HG02981 (cell line): Measurements from ENCODE around the gene ARL8A.
A peak's percentile ranks its signal among the peaks of the same experiment; 100 is the strongest.
"Not testable (repeated sequence)": the region's sequence is repeated elsewhere in the genome, so short reads cannot be mapped to it uniquely, and the experiment has no call there.

Source experiments
- ATAC-seq: cut with Tn5 transposase; IDR thresholded peaks from one replicate; pipeline ENCODE4 v1.9.1; 2021; ENCODE audit warnings: mild to moderate bottlenecking, moderate library complexity; ENCODE audit not compliant: unreplicated experiment

The ARL8A gene

DNA sequence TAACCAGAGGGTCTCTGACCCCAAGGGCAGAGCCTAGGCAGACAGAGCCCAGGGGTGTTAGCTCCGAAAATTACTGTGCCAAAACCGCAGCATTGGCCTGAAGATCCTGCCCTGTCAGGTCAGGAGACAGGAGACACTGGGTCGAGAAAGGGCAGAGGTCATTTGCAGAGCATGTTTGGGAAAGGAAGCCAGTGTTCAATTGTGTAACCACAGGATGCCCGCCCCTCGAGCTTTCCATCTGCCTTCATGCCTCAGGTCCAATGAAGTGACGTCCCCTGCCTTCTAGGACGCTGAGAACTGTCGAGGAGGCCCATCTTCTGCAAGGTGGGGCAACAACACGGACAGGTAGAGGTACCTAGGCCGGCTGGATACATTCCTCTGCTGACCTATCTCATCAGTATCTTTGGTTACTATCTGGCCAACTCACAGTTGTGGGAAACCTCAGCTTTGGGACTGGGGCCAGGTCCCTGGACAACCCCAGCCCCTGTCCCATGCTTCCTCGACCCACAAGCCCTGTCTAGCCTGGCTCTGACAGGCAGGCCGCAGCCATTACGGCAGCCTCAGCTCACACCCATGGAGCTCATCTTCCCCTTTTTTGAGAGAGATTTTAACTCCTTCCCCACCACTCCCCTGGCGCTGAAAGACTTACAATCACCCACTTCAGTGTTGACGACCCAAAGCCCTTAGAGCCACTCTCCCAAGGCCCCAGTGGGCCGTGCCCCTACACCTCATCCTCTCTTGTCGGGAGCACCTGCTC is 1.3 kb downstream of the ARL8A start:
- ATAC-seq, result peak; percentile 28

DNA sequence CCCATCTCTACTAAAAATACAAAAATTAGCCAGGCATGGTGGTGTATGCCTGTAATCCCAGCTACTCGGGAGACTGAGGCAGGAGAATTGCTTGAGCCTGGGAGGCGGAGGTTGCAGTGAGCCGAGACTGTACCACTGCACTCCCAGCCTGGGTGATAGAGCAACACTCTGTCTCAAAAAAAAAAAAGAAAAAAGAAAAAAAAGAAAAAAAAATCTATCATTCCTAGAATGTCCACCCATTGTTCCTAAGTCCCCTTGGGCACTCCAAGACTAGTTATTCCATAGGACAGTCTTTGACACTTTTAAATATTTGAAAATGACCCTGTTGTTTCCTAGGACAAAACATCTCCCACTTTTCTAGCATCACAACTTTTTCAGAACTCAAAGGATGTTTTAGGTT is 3.1 kb downstream of the ARL8A start:
- ATAC-seq, result not testable (repeated sequence)

DNA sequence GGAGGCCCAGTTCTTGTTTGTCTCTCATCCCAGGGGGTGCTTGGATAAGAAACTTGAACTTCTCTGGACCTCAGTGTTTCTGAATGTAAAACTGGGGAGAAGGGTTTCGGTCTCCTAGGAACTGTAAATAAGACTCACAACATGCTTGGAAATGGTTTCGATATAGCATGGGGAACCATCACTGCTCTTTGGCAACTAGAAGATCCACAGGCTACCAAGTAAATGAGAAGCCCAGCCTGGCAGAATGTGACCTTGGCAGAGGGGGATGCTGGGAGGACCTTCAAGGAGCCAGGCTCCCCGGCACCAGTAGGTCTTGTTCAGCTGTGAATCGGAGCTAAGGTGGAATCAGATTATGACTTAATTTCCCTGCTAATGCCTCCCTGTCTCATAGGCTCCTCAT is 3.7 kb downstream of the ARL8A start:
- ATAC-seq, result no peak

DNA sequence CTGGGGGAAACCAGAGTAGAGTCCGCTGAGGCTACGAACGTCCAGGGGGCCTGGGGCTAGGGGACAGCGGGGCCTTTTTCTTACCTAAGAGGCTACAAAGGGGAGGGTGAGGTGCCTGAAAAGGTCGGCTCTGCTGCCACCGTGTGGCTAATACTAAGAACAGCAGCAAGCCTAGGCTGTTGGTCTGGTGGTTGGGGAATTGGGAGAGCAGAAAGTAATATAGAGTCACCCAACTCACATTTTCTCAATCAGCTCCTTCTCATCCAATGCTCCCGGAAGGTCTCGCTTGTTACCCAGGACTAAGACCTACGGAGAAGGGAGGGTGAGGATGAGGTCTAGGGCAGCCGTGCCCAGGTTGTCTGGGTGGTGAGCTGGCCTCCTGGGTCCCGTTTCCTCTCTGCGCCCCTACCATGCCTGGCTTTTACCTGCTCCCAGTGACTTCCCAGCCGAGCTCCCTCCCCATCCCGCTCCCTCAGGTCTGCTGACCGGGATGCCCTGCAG is 9.3 kb downstream of the ARL8A start:
- ATAC-seq, result peak; percentile 65

DNA sequence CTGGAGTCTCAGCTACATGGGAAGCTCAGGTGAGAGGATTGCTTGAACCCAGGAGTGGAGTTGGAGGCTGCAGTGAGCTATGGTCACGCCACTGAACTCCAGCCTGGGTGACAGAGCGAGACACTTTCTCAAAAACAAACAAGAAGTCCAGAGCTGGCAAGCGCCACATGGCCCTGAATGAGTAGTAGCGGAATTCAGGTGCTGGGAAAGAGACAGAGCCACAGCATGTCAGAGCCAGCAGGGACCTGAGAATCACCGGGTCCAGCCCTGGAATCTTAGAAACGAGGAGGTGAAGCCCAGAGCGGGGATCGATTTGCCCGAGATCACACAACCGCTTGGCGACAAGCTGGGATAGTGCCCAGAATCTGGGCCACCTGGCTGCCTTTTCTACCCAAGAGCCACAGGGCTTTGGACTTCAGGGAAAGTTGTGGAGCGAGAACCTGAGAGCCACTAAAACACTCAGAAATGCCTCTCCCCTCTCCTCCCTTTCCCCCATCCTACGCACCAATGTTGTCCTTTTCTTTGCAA is 9.8 kb downstream of the ARL8A start:
- no peak for ATAC-seq

DNA sequence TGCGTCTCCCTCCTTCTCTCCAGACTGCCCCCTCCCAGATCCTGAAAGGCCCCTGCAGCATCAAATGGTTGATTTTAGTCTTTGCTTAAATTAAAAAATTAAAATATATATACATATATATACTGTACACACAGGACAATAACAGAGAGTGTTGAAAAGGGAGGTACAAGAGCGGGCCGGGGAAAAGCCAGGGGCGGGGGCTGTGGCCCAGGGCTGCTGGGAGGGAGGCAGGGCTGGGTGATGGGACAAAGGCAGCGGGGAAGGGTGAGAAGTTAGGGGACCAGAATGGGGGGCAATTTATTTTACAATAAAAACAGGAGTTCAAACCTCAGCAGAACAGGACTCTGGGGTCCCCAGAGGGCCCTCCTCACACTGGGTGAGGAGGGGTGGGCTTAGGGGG is 10.5 kb downstream of the ARL8A start:
- ATAC-seq, result no peak

DNA sequence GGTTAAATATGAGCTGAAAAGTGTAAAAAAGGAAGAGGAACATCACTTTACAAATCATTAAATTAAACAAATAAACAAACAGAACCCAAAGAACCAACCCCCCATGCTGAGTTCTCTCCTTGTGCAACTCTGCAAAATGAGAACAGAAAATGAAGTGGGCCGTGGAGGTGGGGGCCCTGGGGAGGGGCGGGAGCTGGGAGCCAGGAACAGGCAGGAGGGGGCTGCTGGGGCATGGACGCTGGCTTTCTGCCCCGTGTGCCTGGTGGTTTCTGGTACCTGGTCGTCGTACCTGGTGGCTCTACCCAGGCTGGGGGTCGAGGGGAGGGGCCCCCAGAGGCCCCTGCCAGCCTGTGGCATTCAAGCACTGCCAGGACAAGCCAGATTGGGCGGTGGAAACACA is 11.0 kb downstream of the ARL8A start:
- ATAC-seq, result no peak

DNA sequence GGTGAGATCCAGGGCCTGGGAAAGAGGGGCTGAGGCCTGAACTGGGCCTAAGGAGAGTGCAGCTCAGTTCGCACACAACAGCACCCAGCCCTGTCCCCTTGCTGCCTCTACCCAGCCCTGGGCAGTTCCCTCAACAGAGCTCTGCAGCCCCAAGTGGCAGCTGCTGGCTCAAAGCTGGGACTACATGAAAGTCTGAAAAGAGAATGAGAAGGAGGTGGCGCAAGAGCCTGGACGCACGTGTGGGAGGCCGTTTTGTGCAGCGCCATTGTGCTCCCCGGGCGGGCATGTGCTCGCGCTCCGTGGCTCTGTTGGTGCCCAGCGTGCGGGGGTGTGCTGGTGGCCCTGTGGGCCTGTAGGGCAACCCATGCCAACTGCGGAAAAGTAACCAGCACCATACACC is 11.5 kb downstream of the ARL8A start:
- ATAC-seq, result no peak

DNA sequence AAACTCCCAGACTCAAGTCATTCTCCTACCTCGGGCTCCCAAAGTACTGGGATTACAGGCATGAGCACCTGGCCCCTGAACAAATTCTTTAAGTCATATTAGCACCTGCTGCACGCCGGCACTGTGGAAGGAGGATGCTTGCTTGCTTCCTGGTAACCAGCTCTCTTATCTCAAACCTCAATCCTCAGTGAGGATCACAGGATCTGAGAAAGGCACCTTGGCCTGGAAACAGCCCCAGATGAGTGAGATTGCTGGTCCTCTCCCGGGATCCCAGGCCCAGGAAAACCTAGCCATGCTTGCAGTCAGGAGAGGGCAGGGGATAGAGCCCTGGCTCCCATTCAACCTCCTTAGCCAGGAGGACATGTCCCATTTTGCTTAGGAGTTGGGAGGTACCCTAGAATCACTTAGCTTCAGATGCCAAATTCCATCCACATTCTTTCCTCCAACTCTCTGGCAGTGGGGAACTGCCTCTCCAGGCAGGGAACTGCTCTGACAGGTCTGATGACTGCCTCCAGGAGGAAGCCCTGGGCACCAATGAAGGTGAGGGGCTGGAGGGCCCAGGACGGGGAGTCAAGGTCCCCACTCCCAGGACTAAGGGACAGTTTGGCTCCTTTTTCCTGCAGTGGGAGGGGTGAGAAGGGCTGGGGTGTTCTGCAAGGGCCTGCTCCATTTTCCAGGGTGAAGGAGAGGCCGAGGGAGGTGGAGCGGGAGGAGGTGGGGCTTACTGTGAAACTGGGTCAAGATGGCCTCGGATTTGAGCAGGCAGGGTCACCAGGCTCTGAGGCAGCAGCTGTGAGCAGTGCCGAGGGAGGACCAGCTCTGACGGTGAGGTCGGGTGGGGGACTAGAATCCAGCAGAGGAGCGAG is 12.3 kb downstream of the ARL8A start:
- ATAC-seq, result no peak

DNA sequence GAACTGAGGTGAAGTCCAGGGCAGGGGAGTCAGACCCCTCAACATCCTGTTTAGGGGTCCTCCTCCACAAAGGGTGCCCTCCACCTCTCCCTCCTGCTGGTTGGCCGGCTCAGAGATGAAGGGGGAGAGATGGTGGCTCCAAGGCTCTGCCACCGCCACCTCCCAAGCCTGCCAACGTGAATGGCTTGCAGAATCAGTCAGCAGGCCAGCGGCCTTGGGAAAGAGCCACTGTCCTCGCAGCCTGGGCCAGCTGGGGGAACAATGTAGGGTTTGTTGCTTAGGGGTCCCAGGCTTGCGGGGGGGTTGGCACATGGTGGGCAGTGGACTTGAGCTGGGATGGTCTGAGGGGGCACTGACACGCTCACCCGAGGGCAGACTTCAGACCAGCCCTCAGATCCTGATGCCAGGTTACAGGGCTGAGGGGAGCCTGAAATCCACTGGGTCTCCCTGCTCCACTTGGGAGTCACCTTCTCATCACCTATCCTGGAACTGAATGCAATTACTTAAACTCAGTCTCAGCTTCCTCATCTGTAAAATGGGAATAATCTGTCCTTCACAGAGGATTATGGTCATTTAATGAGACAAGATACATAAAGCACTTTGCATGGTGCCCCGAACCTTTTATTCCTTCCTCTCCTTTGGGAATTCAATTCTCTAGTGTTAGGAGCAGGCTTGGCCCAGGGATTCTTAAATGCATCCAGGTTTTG is 13.6 kb downstream of the ARL8A start:
- no peak for ATAC-seq

DNA sequence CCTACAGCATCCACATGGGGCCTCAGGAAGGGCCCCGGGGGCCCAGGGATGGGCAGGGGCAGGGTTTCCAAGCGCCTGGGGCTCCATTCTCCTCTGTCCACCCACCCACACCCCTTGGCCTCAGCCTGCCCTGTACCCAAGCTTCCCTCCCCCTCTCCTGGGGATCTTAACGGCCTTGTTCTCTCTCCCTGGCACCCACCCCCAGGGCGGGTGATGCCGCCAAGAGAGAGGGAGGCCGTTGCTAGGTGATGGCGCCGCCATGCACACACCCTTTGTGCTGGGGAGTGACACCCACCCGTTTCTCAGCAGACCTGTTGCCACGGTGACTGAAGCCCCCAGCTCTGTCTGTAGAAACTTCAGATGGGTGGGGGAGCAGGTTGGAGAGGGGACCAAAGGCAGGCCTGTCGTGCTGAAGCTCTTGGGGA is 14.2 kb downstream of the ARL8A start:
- no peak for ATAC-seq

DNA sequence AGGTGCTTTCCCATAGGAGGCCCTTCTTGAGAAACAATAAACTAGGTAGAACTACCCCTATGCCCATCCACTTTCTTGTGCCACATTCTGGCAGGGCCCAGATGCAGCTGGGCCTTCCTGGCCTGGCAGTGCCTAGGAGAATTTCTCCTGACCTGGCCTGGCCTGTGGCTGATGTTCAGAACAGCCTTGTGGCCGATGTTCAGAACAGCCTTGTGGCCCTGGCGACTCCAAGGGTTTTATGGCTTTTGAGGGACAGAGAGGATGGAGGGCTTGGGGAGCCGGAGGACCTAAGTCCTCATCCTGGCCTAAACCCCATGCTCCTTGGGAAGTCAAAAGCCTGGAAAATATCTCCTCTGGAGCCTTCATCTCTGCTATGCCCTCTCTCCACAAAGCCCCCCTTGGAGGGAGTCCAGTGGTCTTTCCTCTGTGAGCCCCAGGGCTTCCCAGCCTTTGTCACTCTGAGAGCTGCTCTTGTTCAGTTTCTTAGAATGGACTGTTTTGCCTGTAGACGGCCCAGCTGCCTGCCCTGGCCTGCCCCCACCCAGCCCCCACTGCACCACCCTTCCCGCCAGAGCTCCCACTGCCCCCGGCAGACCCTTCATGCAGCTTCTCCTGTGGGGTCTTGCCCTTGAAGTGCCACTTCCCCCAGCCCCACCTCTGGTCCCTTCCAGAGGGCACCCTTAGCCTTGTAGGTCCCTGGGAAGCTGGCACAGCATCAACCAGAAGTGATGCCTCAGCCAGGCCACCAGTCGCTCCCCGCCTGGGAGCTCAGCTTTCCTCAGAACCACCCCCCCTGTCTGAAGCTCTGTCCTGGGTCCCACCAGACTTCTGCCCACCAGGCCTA is 14.9 kb downstream of the ARL8A start:
- no peak for ATAC-seq

DNA sequence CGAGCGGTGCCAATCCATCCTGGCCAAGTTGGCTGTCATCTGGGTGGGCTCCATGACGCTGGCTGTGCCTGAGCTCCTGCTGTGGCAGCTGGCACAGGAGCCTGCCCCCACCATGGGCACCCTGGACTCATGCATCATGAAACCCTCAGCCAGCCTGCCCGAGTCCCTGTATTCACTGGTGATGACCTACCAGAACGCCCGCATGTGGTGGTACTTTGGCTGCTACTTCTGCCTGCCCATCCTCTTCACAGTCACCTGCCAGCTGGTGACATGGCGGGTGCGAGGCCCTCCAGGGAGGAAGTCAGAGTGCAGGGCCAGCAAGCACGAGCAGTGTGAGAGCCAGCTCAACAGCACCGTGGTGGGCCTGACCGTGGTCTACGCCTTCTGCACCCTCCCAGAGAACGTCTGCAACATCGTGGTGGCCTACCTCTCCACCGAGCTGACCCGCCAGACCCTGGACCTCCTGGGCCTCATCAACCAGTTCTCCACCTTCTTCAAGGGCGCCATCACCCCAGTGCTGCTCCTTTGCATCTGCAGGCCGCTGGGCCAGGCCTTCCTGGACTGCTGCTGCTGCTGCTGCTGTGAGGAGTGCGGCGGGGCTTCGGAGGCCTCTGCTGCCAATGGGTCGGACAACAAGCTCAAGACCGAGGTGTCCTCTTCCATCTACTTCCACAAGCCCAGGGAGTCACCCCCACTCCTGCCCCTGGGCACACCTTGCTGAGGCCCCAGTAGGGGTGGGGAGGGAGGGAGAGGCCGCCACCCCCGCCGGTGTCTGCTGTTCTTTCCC is 16.5 kb downstream of the ARL8A start:
- ATAC-seq, result no peak

DNA sequence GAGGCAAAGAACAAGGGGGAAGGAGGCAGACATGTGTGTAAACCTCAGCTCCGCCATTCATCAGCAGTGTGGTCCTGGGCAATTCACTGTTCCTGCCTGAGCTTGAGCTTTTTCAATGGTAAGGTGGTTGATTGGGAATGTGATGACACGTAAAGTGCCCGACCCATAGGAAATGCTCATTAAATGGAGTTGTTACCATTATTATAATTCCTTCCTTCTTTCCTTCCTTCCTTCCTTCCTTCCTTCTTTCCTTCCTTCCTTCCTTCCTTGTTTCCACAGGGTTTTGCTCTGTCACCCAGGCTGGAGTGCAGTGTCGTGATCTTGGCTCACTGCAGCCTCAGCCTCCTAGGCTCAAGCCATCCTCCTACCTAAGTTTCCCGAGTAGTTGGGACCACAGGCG is 17.5 kb downstream of the ARL8A start:
- ATAC-seq, result no peak

DNA sequence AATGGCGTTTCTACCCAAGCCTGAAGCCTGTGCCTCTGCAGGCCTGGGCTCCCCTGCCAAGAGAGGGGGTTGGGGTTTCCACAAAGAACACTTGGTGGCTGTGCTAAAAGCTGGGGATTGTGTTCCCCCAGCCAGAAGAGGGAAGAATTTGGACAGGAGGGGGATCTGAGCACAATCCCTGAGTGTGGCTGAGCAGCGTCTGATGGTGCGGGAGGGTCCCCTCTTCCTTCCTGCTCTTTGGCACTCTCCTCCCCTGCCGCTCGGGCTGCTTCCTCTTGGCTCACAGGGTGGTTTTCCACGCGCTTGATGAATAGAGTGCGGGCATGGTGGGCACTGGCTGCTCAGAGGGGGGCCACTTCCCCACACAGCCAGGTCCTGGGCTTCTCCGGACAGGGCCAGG is 18.1 kb downstream of the ARL8A start:
- ATAC-seq, result no peak

DNA sequence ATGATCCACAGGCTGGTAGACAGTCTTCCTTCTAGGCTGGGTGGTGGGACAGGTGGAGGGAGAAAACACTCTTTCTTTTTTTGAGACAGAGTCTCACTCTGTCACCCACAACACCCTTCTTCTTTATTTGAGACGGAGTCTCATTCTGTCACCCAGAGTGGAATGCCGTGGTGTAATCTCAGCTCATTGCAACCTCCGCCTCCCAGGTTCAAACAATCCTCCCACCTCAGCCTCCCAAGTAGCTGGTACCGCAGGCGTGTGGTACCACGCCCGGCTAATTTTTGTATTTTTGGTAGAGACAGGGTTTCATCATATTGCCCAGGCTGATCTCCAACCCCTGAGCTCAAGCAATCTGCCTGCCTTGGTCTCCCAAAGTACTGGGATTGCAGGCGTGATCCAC is 18.9 kb downstream of the ARL8A start:
- no peak for ATAC-seq

DNA sequence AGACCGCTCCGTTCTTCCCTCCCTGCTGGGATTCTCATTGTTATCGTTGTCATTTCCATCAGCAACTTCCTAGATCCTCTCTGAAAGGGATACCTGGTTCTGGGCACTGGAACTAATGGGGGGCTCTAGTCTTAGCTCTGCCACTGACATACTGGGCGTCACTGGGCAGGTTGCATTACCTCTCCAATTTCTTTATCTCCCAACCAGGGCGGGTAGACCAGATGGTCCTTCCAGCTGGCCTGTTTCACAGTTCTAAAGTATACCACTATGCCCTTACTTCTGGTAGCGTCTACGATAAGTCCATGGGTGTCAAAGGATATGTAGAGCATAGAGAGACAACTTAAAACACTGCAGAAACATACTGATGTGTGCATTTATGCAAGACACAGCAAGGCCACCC is 20.4 kb downstream of the ARL8A start:
- ATAC-seq, result no peak

DNA sequence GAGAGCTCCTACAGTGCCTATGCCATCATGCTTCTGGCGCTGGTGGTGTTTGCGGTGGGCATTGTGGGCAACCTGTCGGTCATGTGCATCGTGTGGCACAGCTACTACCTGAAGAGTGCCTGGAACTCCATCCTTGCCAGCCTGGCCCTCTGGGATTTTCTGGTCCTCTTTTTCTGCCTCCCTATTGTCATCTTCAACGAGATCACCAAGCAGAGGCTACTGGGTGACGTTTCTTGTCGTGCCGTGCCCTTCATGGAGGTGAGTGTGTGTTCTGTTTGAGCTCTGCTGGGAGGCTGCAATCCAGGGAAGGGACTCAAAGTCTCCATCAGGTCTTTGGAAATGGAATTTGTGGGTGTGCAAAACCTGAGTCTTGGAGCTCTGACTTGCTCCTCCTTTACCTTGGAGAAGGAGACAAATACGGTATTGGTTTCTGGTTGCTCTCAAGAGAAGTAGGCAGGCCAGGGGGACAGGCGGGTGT is 21.2 kb downstream of the ARL8A start:
- no peak for ATAC-seq

DNA sequence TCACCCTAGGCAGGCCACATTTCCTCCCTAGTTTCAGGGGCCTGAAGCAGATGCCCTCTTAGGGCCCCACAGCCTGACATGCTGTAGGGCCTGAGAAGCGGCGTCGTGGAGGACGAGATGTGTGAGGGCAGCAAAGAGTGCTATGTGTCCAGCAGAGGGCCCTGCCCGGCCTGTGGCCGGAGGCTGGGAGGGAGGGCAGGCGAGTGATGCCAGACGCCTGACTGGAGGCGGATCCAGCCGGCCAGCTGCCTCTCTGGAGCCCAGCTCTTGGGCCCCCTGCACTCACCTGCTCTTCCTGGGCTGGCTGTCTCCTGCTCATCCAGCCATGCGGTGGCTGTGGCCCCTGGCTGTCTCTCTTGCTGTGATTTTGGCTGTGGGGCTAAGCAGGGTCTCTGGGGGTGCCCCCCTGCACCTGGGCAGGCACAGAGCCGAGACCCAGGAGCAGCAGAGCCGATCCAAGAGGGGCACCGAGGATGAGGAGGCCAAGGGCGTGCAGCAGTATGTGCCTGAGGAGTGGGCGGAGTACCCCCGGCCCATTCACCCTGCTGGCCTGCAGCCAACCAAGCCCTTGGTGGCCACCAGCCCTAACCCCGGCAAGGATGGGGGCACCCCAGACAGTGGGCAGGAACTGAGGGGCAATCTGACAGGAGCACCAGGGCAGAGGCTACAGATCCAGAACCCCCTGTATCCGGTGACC is 21.8 kb downstream of the ARL8A start, which contains the start of gene GPR37L1:
Gene GPR37L1 (plus strand): TSS at position 279 of the 697 bp plus-strand sequence. CDS start 47 bp downstream, at position 326.
- ATAC-seq, result no peak
